AG09319 (cell line): ENCODE measurements around the gene ADAMTS19.

Experiments used
- DNase-seq: peaks from one replicate; pipeline ENCODE4 v3.0.0-alpha.2; 2010; ENCODE audit warnings: low read depth; ENCODE audit errors: extremely low read depth
- CTCF ChIP-seq: IDR thresholded peaks from 2 replicates; pipeline ENCODE4 v1.5.1; 2011; ENCODE audit warnings: low read depth, mild to moderate bottlenecking, inconsistent platforms, low read length, moderate library complexity

Gene ADAMTS19

GRCh38 chr5:129431406-129431805 lies 28.7 kb upstream of the ADAMTS19 start:
- TF ChIP-seq CTCF, result no peak
- no peak for DNase-seq

GRCh38 chr5:129438322-129438721 lies 21.8 kb upstream of the ADAMTS19 start:
- no peak for DNase-seq
- no peak for TF ChIP-seq CTCF

- DNase-seq, result no peak
- no peak for TF ChIP-seq CTCF
These were observed 19.7 kb upstream of the ADAMTS19 start for GRCh38 chr5:129440424-129440823.

- no peak for DNase-seq
- TF ChIP-seq CTCF, result no peak
These were observed 19.0 kb upstream of the ADAMTS19 start for GRCh38 chr5:129441096-129441495.

GRCh38 chr5:129445379-129445778 lies 14.7 kb upstream of the ADAMTS19 start:
- DNase-seq, result no peak
- no peak for TF ChIP-seq CTCF

- no peak for DNase-seq
- no peak for TF ChIP-seq CTCF
These were observed 12.1 kb upstream of the ADAMTS19 start for GRCh38 chr5:129447968-129448367.

- no peak for TF ChIP-seq CTCF
These were observed 11.4 kb upstream of the ADAMTS19 start for GRCh38 chr5:129448654-129449053.

More at GRCh38 chr5:129448654-129449053, 11.4 kb upstream of the ADAMTS19 start:
- no peak for DNase-seq
